HepG2 (cell line): ENCODE data around the gene GBGT1.

ENCODE experiments used
- DR1 ChIP-seq: sonication (generic); formaldehyde crosslinking; IDR thresholded peaks from 2 replicates; pipeline ENCODE4 v1.8.0; 2021; ENCODE audit warnings: mild to moderate bottlenecking, missing genetic modification reagents, inconsistent platforms
- HNRNPH1 ChIP-seq: fragments of 200-400 bp; formaldehyde crosslinking; optimal IDR thresholded peaks from 2 replicates; pipeline ENCODE3; 2017; ENCODE audit warnings: mild to moderate bottlenecking, low read depth, low read length
- PHB2 ChIP-seq: fragments of 450-650 bp; IDR thresholded peaks from 2 replicates; pipeline ENCODE4 v1.6.1; 2018; ENCODE audit not compliant: partially characterized antibody
- REST ChIP-seq, 2 experiments: IDR thresholded peaks; 2 replicates each; pipeline ENCODE4 v1.6.1; 2011 to 2012; ENCODE audit warnings: low read length in 2 of 2, borderline replicate concordance in 1 of 2, low read depth in 1 of 2, mild to moderate bottlenecking in 1 of 2, moderate library complexity in 1 of 2
- ZMAT3 ChIP-seq: sonication (generic); formaldehyde crosslinking; conservative IDR thresholded peaks from 2 replicates; pipeline ENCODE4 v1.7.0; 2021; ENCODE audit warnings: missing genetic modification reagents
- ZNF10 ChIP-seq: sonication (generic); formaldehyde crosslinking; IDR thresholded peaks from 2 replicates; pipeline ENCODE4 v1.4.0; 2020; ENCODE audit warnings: mild to moderate bottlenecking, low read depth, missing genetic modification reagents, borderline replicate concordance
- ZNF460 ChIP-seq: sonication (generic); formaldehyde crosslinking; IDR thresholded peaks from 2 replicates; pipeline ENCODE4 v1.5.1; 2020; ENCODE audit warnings: missing genetic modification reagents, mild to moderate bottlenecking, borderline replicate concordance
- ZNF574 ChIP-seq: sonication (generic); formaldehyde crosslinking; IDR thresholded peaks from 2 replicates; pipeline ENCODE4 v1.4.0; 2020; ENCODE audit warnings: missing genetic modification reagents
- ZNF597 ChIP-seq: sonication (generic); formaldehyde crosslinking; IDR thresholded peaks from 2 replicates; pipeline ENCODE4 v1.5.0; 2020; ENCODE audit warnings: missing genetic modification reagents
- ZNF776 ChIP-seq: sonication (generic); formaldehyde crosslinking; IDR thresholded peaks from 2 replicates; pipeline ENCODE4 v1.4.0; 2020; ENCODE audit warnings: mild to moderate bottlenecking, missing genetic modification reagents

GRCh38 chr9:133151041-133151440, 12.7 kb downstream of the GBGT1 start:
- TF ChIP-seq ZNF597 (CRISPR knock-in tag) (no peak), DR1 (CRISPR knock-in tag) (no peak), ZMAT3 (CRISPR knock-in tag) (no peak), ZNF574 (no peak), ZNF776 (CRISPR knock-in tag) (no peak), HNRNPH1 (no peak), REST (IDR thresholded peaks at IDR 0.05; ENCODE audit: borderline replicate concordance in 1 of 2, low read depth in 1 of 2, low read length in 2 of 2) (no peak), PHB2 (no peak), ZNF460 (CRISPR knock-in tag) (no peak), ZNF10 (CRISPR knock-in tag) (no peak)
